Neural cell (in vitro differentiated cells): Measurements from ENCODE around the gene SLC6A5. TPM values are rescaled to one million over a fixed set of nuclear protein-coding genes. Genes with fewer than 3 reads are reported as not detected.

Experiments
- H2AFZ ChIP-seq: fragments of 200-600, 300-800 bp; sonication (generic), shearing (Covaris generic); 2 replicates; pipeline ENCODE4 v1.6.0; 2014; ENCODE audit warnings: low read depth, mild to moderate bottlenecking, antibody characterized with exemption, low read length, moderate library complexity
- H3F3A ChIP-seq: fragments of 200-600 bp; shearing (Covaris generic); 2 replicates; pipeline ENCODE4 v1.6.1; 2016; ENCODE audit warnings: mild to moderate bottlenecking, moderate library complexity, mixed read lengths, antibody characterized with exemption, low read length; ENCODE audit not compliant: insufficient read depth, poor library complexity, severe bottlenecking
- H3K27ac ChIP-seq: fragments of 200-600, 300-800 bp; sonication (generic), shearing (Covaris generic); 2 replicates; pipeline ENCODE4 v1.5.1; 2014; ENCODE audit warnings: mild to moderate bottlenecking, low read length, moderate library complexity
- H3K27me3 ChIP-seq: fragments of 300-800, 200-600 bp; sonication (generic), shearing (Covaris generic); 2 replicates; pipeline ENCODE4 v1.6.0; 2014; ENCODE audit warnings: mild to moderate bottlenecking, low read depth, low read length, moderate library complexity; ENCODE audit not compliant: insufficient read depth
- H3K36me3 ChIP-seq: fragments of 300-800, 200-600 bp; sonication (generic), shearing (Covaris generic); 2 replicates; pipeline ENCODE4 v1.5.1; 2014; ENCODE audit warnings: mild to moderate bottlenecking, antibody characterized with exemption, low read length, moderate library complexity; ENCODE audit not compliant: insufficient read depth
- H3K4me2 ChIP-seq: fragments of 300-800, 200-600 bp; sonication (generic), shearing (Covaris generic); 2 replicates; pipeline ENCODE4 v1.6.0; 2014; ENCODE audit warnings: mild to moderate bottlenecking, low read length
- H3K4me3 ChIP-seq: fragments of 300-800, 200-600 bp; sonication (generic), shearing (Covaris generic); 2 replicates; pipeline ENCODE4 v1.5.1; 2014; ENCODE audit warnings: mild to moderate bottlenecking, low read length, moderate library complexity
- H3K79me2 ChIP-seq: fragments of 200-600 bp; shearing (Covaris generic); replicated peaks from 2 replicates; pipeline ENCODE4 v1.6.0; 2014; ENCODE audit warnings: mild to moderate bottlenecking, low read length, moderate library complexity; ENCODE audit not compliant: insufficient read depth
- H3K9ac ChIP-seq: fragments of 300-800, 200-600 bp; sonication (generic), shearing (Covaris generic); 2 replicates; pipeline ENCODE4 v1.6.1; 2016; ENCODE audit warnings: mild to moderate bottlenecking, low read length, mixed read lengths
- H3K9me2 ChIP-seq: fragments of 200-600 bp; shearing (Covaris generic); 2 replicates; pipeline ENCODE4 v1.6.1; 2016; ENCODE audit warnings: mild to moderate bottlenecking, low read length, mixed read lengths; ENCODE audit not compliant: insufficient read depth
- H3K9me3 ChIP-seq: fragments of 200-600, 300-800 bp; sonication (generic), shearing (Covaris generic); 2 replicates; pipeline ENCODE4 v1.6.1; 2016; ENCODE audit warnings: mild to moderate bottlenecking, mixed run types, low read length, moderate library complexity, mixed read lengths
- H4K20me1 ChIP-seq: fragments of 200-600 bp; shearing (Covaris generic); 2 replicates; pipeline ENCODE4 v1.6.1; 2016; ENCODE audit warnings: mild to moderate bottlenecking, mixed run types; ENCODE audit not compliant: insufficient read depth
- CTCF ChIP-seq: fragments of 450-650 bp; IDR thresholded peaks from 2 replicates; pipeline ENCODE4 v1.5.1; 2014; ENCODE audit warnings: antibody characterized with exemption, mild to moderate bottlenecking, moderate library complexity; ENCODE audit not compliant: poor library complexity, severe bottlenecking
- EP300 ChIP-seq: fragments of 450-650 bp; conservative IDR thresholded peaks from 2 replicates; pipeline ENCODE4 v1.6.1; 2014; ENCODE audit warnings: antibody characterized with exemption, mild to moderate bottlenecking, moderate library complexity; ENCODE audit not compliant: poor library complexity, severe bottlenecking
- EZH2 ChIP-seq: fragments of 200-600, 300-800 bp; shearing (Covaris generic), sonication (generic); IDR thresholded peaks from 2 replicates; pipeline ENCODE4 v1.6.1; 2014; ENCODE audit warnings: antibody characterized with exemption, low read length, borderline replicate concordance, mild to moderate bottlenecking; ENCODE audit not compliant: insufficient read depth, poor library complexity, severe bottlenecking
- MXI1 ChIP-seq: fragments of 450-650 bp; conservative IDR thresholded peaks from 2 replicates; pipeline ENCODE4 v1.6.1; 2014; ENCODE audit warnings: antibody characterized with exemption, mild to moderate bottlenecking; ENCODE audit not compliant: poor library complexity, severe bottlenecking
- POLR2AphosphoS5 ChIP-seq: IDR thresholded peaks from 2 replicates; pipeline ENCODE4 v1.6.1; 2012
- RAD21 ChIP-seq: fragments of 450-650 bp; conservative IDR thresholded peaks from 2 replicates; pipeline ENCODE4 v1.6.1; 2014; ENCODE audit warnings: antibody characterized with exemption, mild to moderate bottlenecking, moderate library complexity
- REST ChIP-seq: IDR thresholded peaks from 2 replicates; pipeline ENCODE4 v1.6.1; 2012; ENCODE audit warnings: borderline replicate concordance
- SMC3 ChIP-seq: fragments of 450-650 bp; conservative IDR thresholded peaks from 2 replicates; pipeline ENCODE4 v1.6.1; 2014; ENCODE audit warnings: antibody characterized with exemption, mild to moderate bottlenecking, moderate library complexity; ENCODE audit not compliant: poor library complexity
- TAF1 ChIP-seq: IDR thresholded peaks from 2 replicates; pipeline ENCODE4 v1.6.1; 2012; ENCODE audit warnings: low read depth
- polyA plus RNA-seq: library from polyadenylated mRNA; depleted of rRNA; stranded (reverse); fragments of >200 nt; gene quantifications from 2 replicates; pipeline ENCODE4 v1.2.3, GENCODE V29; 2014

The SLC6A5 gene
- polyA plus RNA-seq, 1 donor from 2014 or later: not detected

GRCh38 chr11:20632169-20632532, 32.7 kb downstream of the SLC6A5 start:
- no peaks in the 10 kb centered on the region for H4K20me1 ChIP-seq

GRCh38 chr11:20634044-20634443, 34.6 kb downstream of the SLC6A5 start:
- H3K9me2 ChIP-seq: no peaks in the 10 kb centered on the region

More at GRCh38 chr11:20632169-20632532, 32.7 kb downstream of the SLC6A5 start:
- Histone ChIP-seq H3K79me2 (no peaks in the 10 kb centered on the region), H2AFZ (no peak overlapping the region), H3K9me3 (no peaks in the 10 kb centered on the region), H3K9ac (no peak overlapping the region), H3K36me3 (no peaks in the 10 kb centered on the region), H3K4me3 (no peak overlapping the region), H3K27ac (no peak overlapping the region), H3K27me3 (no peaks in the 10 kb centered on the region), H3K9me2 (no peaks in the 10 kb centered on the region), H3K4me2 (no peak overlapping the region), H3F3A (no peaks in the 10 kb centered on the region)
- TF ChIP-seq POLR2AphosphoS5 (no peak), TAF1 (no peak), EZH2 (no peak), REST (no peak), MXI1 (no peak), RAD21 (no peak), EP300 (no peak), CTCF (no peak), SMC3 (no peak)

More at GRCh38 chr11:20634044-20634443, 34.6 kb downstream of the SLC6A5 start:
- Histone ChIP-seq H3K79me2 (no peaks in the 10 kb centered on the region), H3K27ac (no peak overlapping the region), H3K9ac (no peak overlapping the region), H3K27me3 (no peaks in the 10 kb centered on the region), H3K4me3 (no peak overlapping the region), H4K20me1 (no peaks in the 10 kb centered on the region), H3F3A (no peaks in the 10 kb centered on the region), H3K9me3 (no peaks in the 10 kb centered on the region), H3K4me2 (no peak overlapping the region), H3K36me3 (no peaks in the 10 kb centered on the region), H2AFZ (no peak overlapping the region)
- TF ChIP-seq CTCF (peak; percentile 13), MXI1 (no peak)
